Neural cell (in vitro differentiated cells): ENCODE results near the gene TYR. TPM values are rescaled to one million over a fixed set of nuclear protein-coding genes. Genes with fewer than 3 reads are reported as not detected.
"Not testable (repeated sequence)": the region's sequence is repeated elsewhere in the genome, so short reads cannot be mapped to it uniquely, and the experiment has no call there.

Source experiments
- H2AFZ ChIP-seq: fragments of 200-600, 300-800 bp; sonication (generic), shearing (Covaris generic); 2 replicates; pipeline ENCODE4 v1.6.0; 2014; ENCODE audit warnings: low read depth, mild to moderate bottlenecking, antibody characterized with exemption, low read length, moderate library complexity
- H3F3A ChIP-seq: fragments of 200-600 bp; shearing (Covaris generic); 2 replicates; pipeline ENCODE4 v1.6.1; 2016; ENCODE audit warnings: mild to moderate bottlenecking, moderate library complexity, mixed read lengths, antibody characterized with exemption, low read length; ENCODE audit not compliant: insufficient read depth, poor library complexity, severe bottlenecking
- H3K27ac ChIP-seq: fragments of 200-600, 300-800 bp; sonication (generic), shearing (Covaris generic); 2 replicates; pipeline ENCODE4 v1.5.1; 2014; ENCODE audit warnings: mild to moderate bottlenecking, low read length, moderate library complexity
- H3K27me3 ChIP-seq: fragments of 300-800, 200-600 bp; sonication (generic), shearing (Covaris generic); 2 replicates; pipeline ENCODE4 v1.6.0; 2014; ENCODE audit warnings: mild to moderate bottlenecking, low read depth, low read length, moderate library complexity; ENCODE audit not compliant: insufficient read depth
- H3K36me3 ChIP-seq: fragments of 300-800, 200-600 bp; sonication (generic), shearing (Covaris generic); 2 replicates; pipeline ENCODE4 v1.5.1; 2014; ENCODE audit warnings: mild to moderate bottlenecking, antibody characterized with exemption, low read length, moderate library complexity; ENCODE audit not compliant: insufficient read depth
- H3K4me2 ChIP-seq: fragments of 300-800, 200-600 bp; sonication (generic), shearing (Covaris generic); 2 replicates; pipeline ENCODE4 v1.6.0; 2014; ENCODE audit warnings: mild to moderate bottlenecking, low read length
- H3K4me3 ChIP-seq: fragments of 300-800, 200-600 bp; sonication (generic), shearing (Covaris generic); 2 replicates; pipeline ENCODE4 v1.5.1; 2014; ENCODE audit warnings: mild to moderate bottlenecking, low read length, moderate library complexity
- H3K79me2 ChIP-seq: fragments of 200-600 bp; shearing (Covaris generic); replicated peaks from 2 replicates; pipeline ENCODE4 v1.6.0; 2014; ENCODE audit warnings: mild to moderate bottlenecking, low read length, moderate library complexity; ENCODE audit not compliant: insufficient read depth
- H3K9ac ChIP-seq: fragments of 300-800, 200-600 bp; sonication (generic), shearing (Covaris generic); 2 replicates; pipeline ENCODE4 v1.6.1; 2016; ENCODE audit warnings: mild to moderate bottlenecking, low read length, mixed read lengths
- H3K9me2 ChIP-seq: fragments of 200-600 bp; shearing (Covaris generic); 2 replicates; pipeline ENCODE4 v1.6.1; 2016; ENCODE audit warnings: mild to moderate bottlenecking, low read length, mixed read lengths; ENCODE audit not compliant: insufficient read depth
- H3K9me3 ChIP-seq: fragments of 200-600, 300-800 bp; sonication (generic), shearing (Covaris generic); 2 replicates; pipeline ENCODE4 v1.6.1; 2016; ENCODE audit warnings: mild to moderate bottlenecking, mixed run types, low read length, moderate library complexity, mixed read lengths
- H4K20me1 ChIP-seq: fragments of 200-600 bp; shearing (Covaris generic); 2 replicates; pipeline ENCODE4 v1.6.1; 2016; ENCODE audit warnings: mild to moderate bottlenecking, mixed run types; ENCODE audit not compliant: insufficient read depth
- CTCF ChIP-seq: fragments of 450-650 bp; IDR thresholded peaks from 2 replicates; pipeline ENCODE4 v1.5.1; 2014; ENCODE audit warnings: antibody characterized with exemption, mild to moderate bottlenecking, moderate library complexity; ENCODE audit not compliant: poor library complexity, severe bottlenecking
- EP300 ChIP-seq: fragments of 450-650 bp; conservative IDR thresholded peaks from 2 replicates; pipeline ENCODE4 v1.6.1; 2014; ENCODE audit warnings: antibody characterized with exemption, mild to moderate bottlenecking, moderate library complexity; ENCODE audit not compliant: poor library complexity, severe bottlenecking
- EZH2 ChIP-seq: fragments of 200-600, 300-800 bp; shearing (Covaris generic), sonication (generic); IDR thresholded peaks from 2 replicates; pipeline ENCODE4 v1.6.1; 2014; ENCODE audit warnings: antibody characterized with exemption, low read length, borderline replicate concordance, mild to moderate bottlenecking; ENCODE audit not compliant: insufficient read depth, poor library complexity, severe bottlenecking
- MXI1 ChIP-seq: fragments of 450-650 bp; conservative IDR thresholded peaks from 2 replicates; pipeline ENCODE4 v1.6.1; 2014; ENCODE audit warnings: antibody characterized with exemption, mild to moderate bottlenecking; ENCODE audit not compliant: poor library complexity, severe bottlenecking
- POLR2AphosphoS5 ChIP-seq: IDR thresholded peaks from 2 replicates; pipeline ENCODE4 v1.6.1; 2012
- RAD21 ChIP-seq: fragments of 450-650 bp; conservative IDR thresholded peaks from 2 replicates; pipeline ENCODE4 v1.6.1; 2014; ENCODE audit warnings: antibody characterized with exemption, mild to moderate bottlenecking, moderate library complexity
- REST ChIP-seq: IDR thresholded peaks from 2 replicates; pipeline ENCODE4 v1.6.1; 2012; ENCODE audit warnings: borderline replicate concordance
- SMC3 ChIP-seq: fragments of 450-650 bp; conservative IDR thresholded peaks from 2 replicates; pipeline ENCODE4 v1.6.1; 2014; ENCODE audit warnings: antibody characterized with exemption, mild to moderate bottlenecking, moderate library complexity; ENCODE audit not compliant: poor library complexity
- TAF1 ChIP-seq: IDR thresholded peaks from 2 replicates; pipeline ENCODE4 v1.6.1; 2012; ENCODE audit warnings: low read depth
- polyA plus RNA-seq: library from polyadenylated mRNA; depleted of rRNA; stranded (reverse); fragments of >200 nt; gene quantifications from 2 replicates; pipeline ENCODE4 v1.2.3, GENCODE V29; 2014

The TYR gene
- polyA plus RNA-seq, 1 donor from 2014 or later: not detected

- no peaks in the 10 kb centered on the region for H3K36me3 ChIP-seq
- H3K27ac ChIP-seq: no peak overlapping the region
- H3K9me3 ChIP-seq: no peaks in the 10 kb centered on the region
- no peaks in the 10 kb centered on the region for H3K79me2 ChIP-seq
- TF ChIP-seq CTCF: no peak
- no peaks in the 10 kb centered on the region for H4K20me1 ChIP-seq
- H3K9ac ChIP-seq: no peak overlapping the region
- H3K4me3 ChIP-seq: no peak overlapping the region
- no peaks in the 10 kb centered on the region for H3F3A ChIP-seq
- H3K9me2 ChIP-seq: no peaks in the 10 kb centered on the region
- H3K27me3 ChIP-seq: no peaks in the 10 kb centered on the region
- H2AFZ ChIP-seq: no peak overlapping the region
- H3K4me2 ChIP-seq: no peak overlapping the region
Measured at GRCh38 chr11:89249196-89249595, 71.5 kb downstream of the TYR start.

GRCh38 chr11:89261483-89261882 is 83.8 kb downstream of the TYR start:
- not testable (repeated sequence) for H3K9me2 ChIP-seq, H3K9ac ChIP-seq, H3K9me3 ChIP-seq, H2AFZ ChIP-seq, H3K79me2 ChIP-seq, H3K36me3 ChIP-seq, H3F3A ChIP-seq, H4K20me1 ChIP-seq, H3K27ac ChIP-seq, H3K27me3 ChIP-seq, H3K4me2 ChIP-seq, H3K4me3 ChIP-seq

GRCh38 chr11:89267660-89268302 is 90.1 kb downstream of the TYR start:
- no peak overlapping the region for H3K9ac ChIP-seq
- H3K79me2 ChIP-seq: no peaks in the 10 kb centered on the region
- H4K20me1 ChIP-seq: no peaks in the 10 kb centered on the region
- H3K4me3 ChIP-seq: no peak overlapping the region
- TF ChIP-seq CTCF: no peak
- TF ChIP-seq EP300: no peak
- TF ChIP-seq TAF1: no peak
- no peak for TF ChIP-seq SMC3
- TF ChIP-seq POLR2AphosphoS5: no peak
- TF ChIP-seq REST: no peak
- no peak for TF ChIP-seq RAD21
- TF ChIP-seq EZH2: no peak
- no peak for TF ChIP-seq MXI1
- no peaks in the 10 kb centered on the region for H3K27me3 ChIP-seq
- no peaks in the 10 kb centered on the region for H3K36me3 ChIP-seq
- H3K27ac ChIP-seq: no peak overlapping the region
- no peaks in the 10 kb centered on the region for H3K9me2 ChIP-seq
- H2AFZ ChIP-seq: no peak overlapping the region
- H3F3A ChIP-seq: no peaks in the 10 kb centered on the region
- no peak overlapping the region for H3K4me2 ChIP-seq
- H3K9me3 ChIP-seq: no peaks in the 10 kb centered on the region

GRCh38 chr11:89272540-89273088 is 94.9 kb downstream of the TYR start:
- not testable (repeated sequence) for H2AFZ ChIP-seq, H3K9ac ChIP-seq, H3K79me2 ChIP-seq, H3K9me2 ChIP-seq, H3F3A ChIP-seq, H4K20me1 ChIP-seq, H3K4me2 ChIP-seq, H3K27ac ChIP-seq, H3K4me3 ChIP-seq, H3K27me3 ChIP-seq, H3K9me3 ChIP-seq, H3K36me3 ChIP-seq
